ENCODE data around the gene ARID5B.

DNA sequence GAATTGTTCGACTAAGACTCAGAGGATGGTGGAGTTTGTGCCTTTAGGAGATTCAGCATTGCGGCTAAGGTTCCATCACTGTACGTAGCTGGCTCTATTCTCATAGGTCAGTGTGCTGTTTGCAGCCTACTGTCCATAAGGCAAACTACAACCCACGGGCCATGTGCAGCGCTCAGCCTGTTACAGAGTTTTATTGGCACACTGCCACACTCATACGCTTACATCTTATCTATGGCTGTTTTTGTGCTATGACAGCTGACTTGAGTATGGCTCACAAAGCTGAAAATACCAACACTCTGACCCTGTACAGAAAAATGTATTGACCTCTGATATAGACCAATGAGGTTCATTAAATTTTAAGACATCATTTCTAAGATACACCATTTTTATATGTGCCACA lies 114.5 kb downstream of the ARID5B start:
- TF ChIP-seq, protein P1, sequence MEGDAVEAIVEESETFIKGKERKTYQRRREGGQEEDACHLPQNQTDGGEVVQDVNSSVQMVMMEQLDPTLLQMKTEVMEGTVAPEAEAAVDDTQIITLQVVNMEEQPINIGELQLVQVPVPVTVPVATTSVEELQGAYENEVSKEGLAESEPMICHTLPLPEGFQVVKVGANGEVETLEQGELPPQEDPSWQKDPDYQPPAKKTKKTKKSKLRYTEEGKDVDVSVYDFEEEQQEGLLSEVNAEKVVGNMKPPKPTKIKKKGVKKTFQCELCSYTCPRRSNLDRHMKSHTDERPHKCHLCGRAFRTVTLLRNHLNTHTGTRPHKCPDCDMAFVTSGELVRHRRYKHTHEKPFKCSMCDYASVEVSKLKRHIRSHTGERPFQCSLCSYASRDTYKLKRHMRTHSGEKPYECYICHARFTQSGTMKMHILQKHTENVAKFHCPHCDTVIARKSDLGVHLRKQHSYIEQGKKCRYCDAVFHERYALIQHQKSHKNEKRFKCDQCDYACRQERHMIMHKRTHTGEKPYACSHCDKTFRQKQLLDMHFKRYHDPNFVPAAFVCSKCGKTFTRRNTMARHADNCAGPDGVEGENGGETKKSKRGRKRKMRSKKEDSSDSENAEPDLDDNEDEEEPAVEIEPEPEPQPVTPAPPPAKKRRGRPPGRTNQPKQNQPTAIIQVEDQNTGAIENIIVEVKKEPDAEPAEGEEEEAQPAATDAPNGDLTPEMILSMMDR (conservative IDR thresholded peaks at IDR 0.05; ENCODE audit: low read depth, low read length), result no peak
- TF ChIP-seq POLR2A (IDR thresholded peaks at IDR 0.05; ENCODE audit: low read depth, low read length), result no peak
- TF ChIP-seq RCOR1 (IDR thresholded peaks at IDR 0.05; ENCODE audit: insufficient replicate concordance, low read length), result no peak
- TF ChIP-seq, protein P2, sequence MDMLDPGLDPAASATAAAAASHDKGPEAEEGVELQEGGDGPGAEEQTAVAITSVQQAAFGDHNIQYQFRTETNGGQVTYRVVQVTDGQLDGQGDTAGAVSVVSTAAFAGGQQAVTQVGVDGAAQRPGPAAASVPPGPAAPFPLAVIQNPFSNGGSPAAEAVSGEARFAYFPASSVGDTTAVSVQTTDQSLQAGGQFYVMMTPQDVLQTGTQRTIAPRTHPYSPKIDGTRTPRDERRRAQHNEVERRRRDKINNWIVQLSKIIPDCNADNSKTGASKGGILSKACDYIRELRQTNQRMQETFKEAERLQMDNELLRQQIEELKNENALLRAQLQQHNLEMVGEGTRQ (IDR thresholded peaks at IDR 0.05; ENCODE audit: low read depth, low read length), result no peak
- no peak for TF ChIP-seq RAD21 (IDR thresholded peaks at IDR 0.05; ENCODE audit: low read length)
- TF ChIP-seq CEBPB (IDR thresholded peaks at IDR 0.05; ENCODE audit: low read depth, low read length), result no peak
- TF ChIP-seq MAFK (IDR thresholded peaks at IDR 0.05; ENCODE audit: low read depth, low read length), result no peak
